Gastrocnemius medialis (tissue), 4 donors: ENCODE data around the gene OR8B12.

Experiments
- CTCF ChIP-seq, 5 experiments: fragments of 450-650 bp in 3 of 5; fragments of 200-600 bp in 2 of 5; sonication (generic) in 2 of 5; IDR thresholded peaks in 4 of 5; conservative IDR thresholded peaks in 1 of 5; 1 replicate in 4 of 5; 2 replicates in 1 of 5; pipeline ENCODE4 v1.5.1; 2016 to 2019; ENCODE audit warnings: antibody characterized with exemption in 5 of 5, mild to moderate bottlenecking in 3 of 5, moderate library complexity in 3 of 5
- POLR2A ChIP-seq, 2 donors: fragments of 450-650 bp; IDR thresholded peaks; one replicate each; pipeline ENCODE4 v1.6.1; 2017; ENCODE audit warnings: antibody characterized with exemption in 2 of 2, mild to moderate bottlenecking in 2 of 2, moderate library complexity in 2 of 2

GRCh38 chr11:124541204-124541603 lies 2.2 kb downstream of the OR8B12 start:
- TF ChIP-seq CTCF (IDR thresholded peaks at IDR 0.05 in 4 of 5, conservative IDR thresholded peaks at IDR 0.05 in 1 of 5) (no peak), POLR2A (IDR thresholded peaks at IDR 0.05) (no peak)
